GM21529 (cell line): ENCODE data around the gene LCLAT1.
"Not testable (repeated sequence)": the region's sequence is repeated elsewhere in the genome, so short reads cannot be mapped to it uniquely, and the experiment has no call there.

Source experiments
- ATAC-seq: cut with Tn5 transposase; IDR thresholded peaks from one replicate; pipeline ENCODE4 v1.9.1; 2021; ENCODE audit not compliant: unreplicated experiment

Gene LCLAT1

DNA sequence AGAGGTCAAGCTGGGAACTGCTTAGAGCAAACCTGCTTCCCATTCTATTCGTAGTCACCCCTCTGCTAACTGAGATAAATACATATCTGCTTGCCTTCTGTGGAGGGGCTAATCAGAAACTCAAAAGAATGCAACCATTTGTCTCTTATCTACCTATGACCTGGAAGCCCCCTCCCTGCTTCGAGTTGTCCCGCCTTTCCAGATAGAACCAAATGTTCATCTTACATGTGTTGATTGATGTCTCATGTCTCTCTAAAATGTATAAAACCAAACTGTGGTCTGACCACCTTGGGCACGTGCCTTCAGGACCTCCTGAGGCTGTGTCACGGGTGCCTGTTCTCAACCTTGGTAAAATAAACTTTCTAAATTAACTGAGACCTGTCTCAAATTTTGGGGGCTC lies 66.6 kb downstream of the LCLAT1 start:
- not testable (repeated sequence) for ATAC-seq

DNA sequence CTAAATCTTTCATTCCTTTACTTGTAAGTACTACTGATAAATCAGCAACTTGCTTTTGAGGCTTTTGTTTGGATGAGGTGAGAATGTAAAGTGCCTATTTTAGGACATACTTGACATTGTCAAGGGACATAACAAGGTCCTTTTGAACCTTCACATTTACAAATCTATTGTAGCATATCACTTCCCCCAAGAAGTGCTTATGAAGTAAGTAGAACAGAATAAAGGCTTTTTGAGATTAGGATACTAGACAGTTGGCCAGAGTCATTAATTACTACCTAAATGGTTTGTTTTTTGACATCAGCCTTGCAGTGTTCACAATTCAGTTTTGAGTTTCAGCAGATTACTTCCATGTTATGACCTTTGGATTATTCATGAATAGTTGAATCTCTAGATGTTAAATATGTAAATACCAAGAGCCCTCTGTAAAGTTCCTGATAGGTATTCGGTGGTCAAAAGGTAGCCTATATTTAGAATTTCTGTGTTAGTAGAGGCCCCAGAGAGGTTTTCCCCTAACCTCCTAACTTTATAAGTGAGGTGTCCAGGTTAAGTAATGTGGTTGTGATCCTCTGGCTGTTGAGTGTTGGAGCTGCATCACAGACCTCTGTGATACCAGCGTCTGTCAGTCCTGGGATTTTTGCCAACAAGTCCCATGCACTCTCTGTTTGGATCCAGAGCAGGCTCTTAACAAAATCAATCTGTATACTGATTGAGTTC lies 67.2 kb downstream of the LCLAT1 start:
- ATAC-seq = no peak

DNA sequence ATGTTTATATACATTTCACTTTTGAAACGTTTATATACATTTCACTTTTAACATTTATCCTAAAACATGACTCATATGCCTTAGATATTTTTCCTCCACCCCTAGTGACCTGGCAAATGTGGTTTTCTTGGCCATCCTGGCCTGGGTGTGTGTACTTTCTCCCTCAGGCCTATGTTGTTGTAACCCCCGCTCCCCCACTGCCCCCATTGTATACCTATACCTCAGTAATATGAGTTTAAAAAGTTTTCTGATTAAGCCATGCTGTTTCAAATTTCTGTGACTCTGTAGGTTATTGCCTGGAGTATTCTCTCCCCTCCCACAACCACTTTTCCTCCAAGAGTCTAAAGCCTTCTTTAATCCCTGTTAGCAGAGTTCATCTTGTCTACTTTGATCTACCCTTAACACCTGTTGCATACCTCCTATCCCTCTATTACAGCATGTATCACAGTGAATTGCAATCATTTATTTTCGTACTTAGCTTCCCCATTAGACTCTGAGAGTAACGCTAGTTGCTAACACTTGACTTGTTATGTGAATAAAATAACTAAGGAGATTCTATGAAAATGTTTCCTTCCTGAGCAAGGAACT lies 67.9 kb downstream of the LCLAT1 start:
- ATAC-seq = no peak

DNA sequence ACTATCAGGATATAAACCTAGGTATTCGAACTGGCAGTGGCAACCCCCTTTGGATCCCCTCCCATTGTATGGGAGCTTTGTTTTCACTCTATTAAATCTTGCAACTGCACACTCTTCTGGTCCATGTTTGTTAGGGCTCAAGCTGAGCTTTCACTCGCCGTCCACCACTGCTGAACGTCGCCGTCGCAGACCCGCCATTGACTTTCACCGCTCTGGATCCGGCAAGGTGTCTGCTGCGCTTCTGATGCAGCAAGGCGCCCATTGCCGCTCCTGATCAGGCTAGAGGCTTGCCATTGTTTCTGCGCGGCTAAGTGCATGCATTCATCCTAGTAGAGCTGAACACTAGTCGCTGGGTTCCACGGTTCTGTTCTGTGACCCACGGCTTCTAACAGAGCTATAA lies 69.1 kb downstream of the LCLAT1 start:
- no peak for ATAC-seq

DNA sequence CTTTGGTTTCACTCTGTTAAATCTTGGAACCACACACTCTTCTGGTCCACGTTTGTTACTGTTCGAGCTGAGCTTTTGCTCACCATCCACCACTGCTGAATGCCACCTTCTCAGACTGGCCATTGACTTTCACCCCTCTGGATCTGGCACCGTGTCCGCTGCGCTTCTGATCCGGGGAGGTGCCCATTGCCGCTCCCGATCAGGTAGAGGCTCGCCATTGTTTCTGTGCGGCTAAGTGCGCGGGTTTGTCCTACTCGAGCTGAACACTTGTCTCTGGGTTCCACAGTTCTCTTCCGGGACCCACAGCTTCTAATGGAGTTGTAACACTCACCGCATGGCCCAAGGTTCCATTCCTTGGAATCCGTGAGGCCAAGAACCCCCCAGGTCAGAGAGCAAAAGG lies 72.8 kb downstream of the LCLAT1 start:
- no peak for ATAC-seq

DNA sequence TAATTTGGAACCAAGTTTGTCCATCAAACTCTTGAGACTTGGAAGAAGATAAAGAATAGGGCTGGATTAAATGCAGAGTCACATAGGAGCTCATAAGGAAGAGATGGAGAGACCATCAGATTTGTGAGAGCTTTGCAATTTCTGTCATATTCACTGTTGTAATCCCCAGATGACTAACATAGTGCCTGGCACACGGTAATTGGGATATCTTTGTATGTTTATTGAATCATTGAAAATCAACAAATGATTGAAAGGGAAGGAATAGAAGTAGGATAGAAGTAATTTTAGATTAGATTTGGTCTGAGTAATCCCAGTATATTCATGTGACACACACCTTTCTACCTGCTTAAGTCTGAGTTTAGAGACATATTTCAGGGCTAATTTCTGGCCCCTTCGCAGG lies 75.4 kb downstream of the LCLAT1 start:
- ATAC-seq = no peak

DNA sequence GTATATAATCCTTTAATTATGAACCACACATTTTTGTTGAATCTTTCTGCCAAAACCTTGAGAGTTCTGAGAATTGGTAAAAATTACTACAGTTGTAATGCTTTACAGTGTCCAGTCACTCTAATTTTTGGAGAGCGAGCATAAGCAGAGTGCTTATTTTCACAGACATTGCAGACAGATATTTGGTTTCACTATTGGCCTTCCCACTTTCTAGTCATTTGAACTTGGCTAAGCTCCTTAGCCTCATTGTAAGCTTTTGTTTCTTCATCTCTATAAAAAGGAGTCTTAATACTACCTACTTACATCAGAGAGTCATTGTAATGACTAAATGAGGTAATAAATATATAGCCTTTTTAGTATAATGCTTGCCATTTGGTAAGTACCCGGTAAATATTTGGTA lies 80.4 kb downstream of the LCLAT1 start:
- no peak for ATAC-seq

DNA sequence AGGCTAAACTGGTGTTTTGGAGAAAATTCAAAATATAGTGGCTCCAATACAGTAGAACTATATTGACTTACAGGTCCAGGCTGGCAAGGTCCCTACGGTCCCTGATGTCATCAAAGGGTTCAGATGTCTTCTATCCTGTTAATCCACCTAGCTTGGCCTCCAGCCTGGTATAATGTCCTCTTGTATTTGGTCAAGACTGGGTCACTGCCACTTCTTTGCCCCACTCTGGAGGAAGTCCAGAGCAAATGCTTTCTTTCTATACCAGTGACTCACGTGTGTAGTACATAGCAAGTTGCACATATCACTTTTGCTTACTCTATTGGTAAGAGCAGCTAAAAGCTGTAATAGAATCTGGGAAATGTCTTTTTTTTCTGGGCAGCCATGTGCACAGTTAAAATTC lies 80.8 kb downstream of the LCLAT1 start:
- ATAC-seq = no peak

DNA sequence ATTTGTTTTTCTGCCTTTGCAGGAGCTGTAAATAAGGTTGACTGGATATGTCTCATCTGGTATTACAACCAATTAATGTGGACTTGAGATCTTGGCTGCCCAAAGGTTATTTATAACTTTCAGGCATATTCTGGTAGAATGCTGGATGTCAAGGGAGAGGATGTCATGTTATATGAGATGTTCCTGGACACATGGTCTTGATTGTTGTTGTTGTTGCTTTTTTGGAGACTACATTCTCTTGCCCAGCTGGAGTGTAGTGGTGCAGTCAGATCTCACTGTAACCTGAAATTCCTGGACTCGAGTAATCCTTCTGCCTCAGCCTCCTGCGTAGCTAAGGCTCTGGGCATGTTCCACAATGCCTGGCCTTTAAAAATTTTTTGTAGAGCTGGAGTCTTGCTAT lies 83.3 kb downstream of the LCLAT1 start:
- ATAC-seq = no peak

DNA sequence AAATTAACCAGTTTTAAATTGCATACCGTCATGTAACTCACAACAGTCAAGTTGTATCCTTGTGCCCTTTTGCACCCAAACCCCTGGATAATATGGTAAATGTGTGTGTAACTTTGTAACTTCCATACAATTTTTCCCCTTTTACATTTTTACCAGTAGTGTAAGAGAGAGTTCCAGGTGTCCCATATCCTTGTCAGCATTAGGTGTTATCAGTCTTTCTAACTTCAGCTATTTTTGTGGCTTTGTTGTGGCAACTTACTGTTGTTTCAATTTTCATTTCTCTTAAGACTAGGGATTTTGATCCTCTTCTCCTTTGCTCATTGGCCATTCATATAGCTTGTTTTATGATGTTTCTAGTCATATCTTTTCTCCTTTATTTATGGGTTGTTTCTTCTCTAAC lies 94.6 kb downstream of the LCLAT1 start:
- ATAC-seq = no peak

DNA sequence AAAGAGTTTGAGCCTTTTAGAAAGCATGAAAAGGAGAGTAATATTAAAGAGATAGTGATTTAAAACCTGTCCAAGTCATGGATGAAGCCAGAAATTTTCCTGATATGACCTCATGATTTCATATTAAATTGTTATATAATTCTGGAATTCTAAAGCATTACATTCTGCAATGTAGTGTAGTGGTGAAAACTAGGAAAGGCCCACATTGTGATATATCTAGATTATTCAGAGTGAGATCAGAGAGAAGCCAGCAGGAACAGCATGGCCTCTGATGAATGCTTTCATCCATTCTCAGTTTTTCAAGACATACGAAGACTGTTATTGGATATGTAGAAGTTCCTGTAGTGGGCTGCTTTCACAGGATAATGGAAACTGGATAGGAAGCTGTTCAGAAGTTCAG lies 98.8 kb downstream of the LCLAT1 start:
- ATAC-seq = no peak

DNA sequence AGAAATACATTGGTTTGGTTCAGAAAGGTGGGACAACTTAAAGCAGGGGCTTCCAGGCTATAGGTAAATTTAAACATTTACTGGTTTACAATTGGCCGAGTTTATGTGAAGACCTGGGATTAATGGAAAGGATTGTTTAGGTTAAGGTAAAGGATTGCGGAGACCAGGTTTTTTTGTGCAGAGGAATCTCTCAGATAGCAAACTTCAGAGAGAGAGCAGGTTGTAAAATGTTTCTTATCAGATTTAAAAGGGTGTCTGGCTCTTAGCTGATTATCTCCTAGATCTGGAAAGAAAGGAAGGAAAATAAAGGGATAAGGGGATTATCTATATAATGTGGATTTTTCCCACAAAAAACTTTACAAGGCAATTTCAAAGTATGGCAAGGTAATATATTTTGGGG lies 101.3 kb downstream of the LCLAT1 start:
- no peak for ATAC-seq

DNA sequence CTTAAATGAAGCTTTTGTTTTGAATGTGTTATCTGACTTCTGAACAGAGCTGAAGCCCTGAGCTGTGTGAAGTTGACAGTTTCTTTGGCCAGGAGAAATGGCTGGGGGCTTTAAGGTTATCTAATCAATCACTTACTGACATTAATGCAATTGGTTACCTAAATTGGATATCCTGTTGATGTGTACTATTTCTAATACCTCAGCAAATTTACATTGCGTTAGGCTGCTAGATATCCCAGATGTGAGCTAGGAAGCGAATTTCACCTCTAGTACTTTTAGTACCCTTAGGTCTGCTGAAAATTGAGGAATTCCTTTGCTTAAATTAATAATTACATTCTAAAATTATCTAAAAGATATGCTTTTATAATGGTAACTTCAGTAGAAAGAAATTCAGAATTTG lies 102.0 kb downstream of the LCLAT1 start:
- ATAC-seq = no peak

DNA sequence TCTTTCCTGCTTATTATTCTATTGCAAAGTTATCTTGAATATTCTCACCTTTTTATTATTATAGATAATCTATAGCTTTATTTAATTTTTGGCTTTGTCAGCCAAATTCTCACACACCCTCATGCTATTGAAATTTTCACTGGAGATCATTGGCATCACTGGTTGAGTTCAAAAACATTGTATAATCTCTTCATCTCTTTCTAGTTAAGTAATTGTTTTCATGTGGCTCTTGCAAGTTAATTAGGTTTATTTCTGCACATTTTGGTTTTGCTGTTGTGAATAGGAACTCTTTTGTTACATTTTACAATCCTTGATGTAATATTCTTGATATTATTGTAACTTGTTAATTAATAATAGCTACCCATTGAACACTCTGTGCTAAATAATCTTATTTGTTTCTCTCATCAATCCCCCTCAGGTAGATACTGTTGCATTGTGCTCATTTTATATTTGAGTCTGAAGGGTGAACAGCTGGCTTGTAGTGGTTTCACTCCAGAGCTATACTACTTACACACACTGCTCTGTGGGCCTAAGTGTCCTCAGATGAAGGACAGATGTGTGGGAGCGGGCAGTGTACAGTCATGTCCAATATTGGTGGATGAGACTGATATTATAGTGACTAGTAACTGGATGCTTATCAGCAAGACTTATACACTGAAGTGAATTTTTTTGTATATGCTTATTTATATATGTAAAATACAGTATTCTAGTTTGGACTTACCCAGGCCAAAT lies 112.7 kb downstream of the LCLAT1 start:
- ATAC-seq = no peak

DNA sequence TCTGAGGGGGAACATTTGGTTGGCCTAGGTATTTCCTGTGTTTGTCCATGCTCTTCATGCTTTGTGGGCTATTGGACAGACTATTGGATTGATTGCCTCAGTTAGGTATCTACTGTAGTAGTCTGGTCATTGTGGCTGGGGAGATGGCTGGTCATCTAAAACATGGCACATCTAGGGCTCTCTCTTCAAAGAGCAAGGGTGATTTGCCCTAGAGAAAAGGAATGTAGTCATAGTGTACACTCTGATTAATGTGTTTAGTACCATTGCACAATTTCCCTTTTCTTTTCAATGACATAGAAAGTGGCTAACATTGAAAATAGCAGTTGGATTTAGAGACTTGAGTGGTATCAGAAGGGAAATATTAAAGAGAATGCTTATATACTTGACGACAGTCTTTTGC lies 114.3 kb downstream of the LCLAT1 start:
- ATAC-seq = no peak

DNA sequence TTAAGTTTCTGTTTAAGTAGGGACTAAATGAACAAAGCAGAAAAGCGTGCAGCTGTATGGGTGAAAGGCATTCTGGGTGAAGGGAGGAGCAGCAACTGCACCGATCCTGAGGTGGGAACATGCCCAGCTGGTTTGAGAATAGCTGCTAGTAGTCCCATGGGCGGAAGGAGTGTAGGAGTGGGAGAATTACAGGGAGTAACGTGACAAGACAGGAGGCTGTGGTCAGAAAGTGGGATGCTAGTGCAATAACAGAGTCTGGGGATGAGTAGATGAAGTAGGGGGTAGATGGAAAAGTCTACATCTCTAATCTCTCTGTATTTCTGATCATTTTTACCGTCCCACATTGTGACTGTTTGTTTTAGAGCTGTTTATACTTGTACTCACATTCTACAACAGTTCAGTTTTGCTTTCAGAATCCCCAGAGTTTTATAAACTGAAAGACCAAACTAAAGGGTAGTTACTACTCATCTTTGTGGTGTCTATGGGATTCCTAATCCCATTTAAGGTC lies 118.9 kb downstream of the LCLAT1 start:
- no peak for ATAC-seq

DNA sequence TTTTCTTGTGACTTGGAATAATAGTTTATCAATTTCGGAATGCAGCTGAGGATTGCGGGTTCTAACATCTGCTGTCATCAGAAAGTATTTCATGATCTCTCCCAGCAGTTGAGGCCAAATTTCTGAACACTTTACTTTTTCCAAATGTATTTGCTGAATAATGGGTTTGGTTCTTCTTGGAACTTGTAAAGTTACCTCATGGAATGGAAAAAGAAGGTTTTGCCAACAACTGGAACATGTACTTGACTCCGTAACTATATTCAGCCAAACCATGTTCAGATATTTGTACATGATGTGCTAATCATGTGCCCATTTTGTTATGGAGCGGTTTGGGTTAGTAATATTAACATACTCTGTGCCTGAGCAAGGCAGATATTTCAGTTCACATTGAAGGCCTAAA lies 119.6 kb downstream of the LCLAT1 start:
- ATAC-seq = no peak

DNA sequence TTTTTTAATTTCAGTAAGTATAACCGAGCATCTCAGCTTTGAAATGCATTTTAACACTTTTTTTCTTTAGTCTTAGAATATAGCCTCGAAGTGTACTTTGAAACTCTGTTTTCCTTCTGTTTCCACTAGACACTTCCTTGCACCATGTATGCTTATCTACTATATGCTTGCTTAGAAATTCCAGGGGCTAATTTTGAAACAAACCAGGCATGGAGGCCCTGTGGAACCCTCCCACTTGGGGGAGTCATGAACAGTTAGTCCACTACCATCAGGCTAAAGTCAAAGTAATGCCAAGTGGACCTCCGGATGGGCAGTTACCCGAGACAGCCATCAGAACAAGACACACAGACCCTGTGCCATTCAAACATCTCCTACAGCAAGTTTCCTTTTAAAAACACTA lies 120.3 kb downstream of the LCLAT1 start:
- no peak for ATAC-seq

DNA sequence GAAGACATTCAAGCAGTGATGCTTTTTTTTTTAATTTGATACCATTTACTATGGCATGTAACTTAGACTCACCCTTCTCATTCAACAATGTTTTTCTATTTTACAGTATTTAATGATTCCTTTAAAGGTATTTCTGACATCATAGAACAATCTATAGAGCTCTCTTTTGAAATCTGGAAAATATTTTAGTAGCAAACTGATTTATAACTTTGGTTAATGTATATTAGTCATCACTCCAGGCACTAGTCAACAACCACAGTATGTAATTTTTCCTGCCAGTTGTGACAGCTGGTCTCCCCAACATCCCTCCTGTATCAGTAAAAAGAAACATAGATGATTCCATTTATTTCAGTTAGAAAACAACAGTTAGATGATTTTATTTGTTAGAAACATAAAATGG lies 122.9 kb downstream of the LCLAT1 start:
- ATAC-seq = no peak

DNA sequence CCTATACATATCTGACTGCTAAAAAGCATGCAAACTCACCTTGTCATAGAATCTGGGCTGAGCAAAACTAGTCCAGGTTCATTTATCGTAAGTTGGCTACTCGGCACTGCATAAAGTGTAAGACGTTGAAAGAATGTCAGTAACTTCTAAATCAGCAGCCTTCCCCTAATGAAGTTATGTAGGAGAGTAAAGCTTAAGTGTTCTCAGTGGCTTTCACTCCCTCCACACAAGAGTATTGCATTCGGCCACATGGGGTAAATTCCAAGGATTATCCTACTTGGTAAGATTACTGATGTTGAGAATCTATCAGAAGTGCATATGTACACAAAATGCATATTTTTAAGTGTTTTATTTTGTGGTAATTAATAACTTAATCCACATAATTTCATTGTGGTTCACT lies 130.1 kb downstream of the LCLAT1 start:
- ATAC-seq = no peak

DNA sequence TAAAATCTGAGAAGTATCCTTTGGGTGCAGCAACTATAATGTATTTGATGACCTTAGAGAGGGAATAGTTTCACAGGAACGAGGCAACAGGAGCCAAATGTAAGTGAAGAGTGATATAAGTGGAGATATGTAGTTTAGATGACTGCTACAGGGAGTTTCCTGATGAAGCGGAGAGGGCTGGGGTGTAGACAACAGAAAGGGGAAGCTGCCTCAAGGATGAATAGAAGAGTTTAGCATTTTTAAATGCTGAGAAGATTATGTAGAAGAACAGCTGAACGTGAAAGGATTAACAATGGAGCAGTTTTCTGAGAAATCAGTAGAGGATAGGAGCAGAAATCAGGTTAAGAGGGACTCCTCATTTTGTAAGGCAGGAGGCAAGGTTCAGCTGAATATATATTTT lies 133.3 kb downstream of the LCLAT1 start:
- no peak for ATAC-seq

DNA sequence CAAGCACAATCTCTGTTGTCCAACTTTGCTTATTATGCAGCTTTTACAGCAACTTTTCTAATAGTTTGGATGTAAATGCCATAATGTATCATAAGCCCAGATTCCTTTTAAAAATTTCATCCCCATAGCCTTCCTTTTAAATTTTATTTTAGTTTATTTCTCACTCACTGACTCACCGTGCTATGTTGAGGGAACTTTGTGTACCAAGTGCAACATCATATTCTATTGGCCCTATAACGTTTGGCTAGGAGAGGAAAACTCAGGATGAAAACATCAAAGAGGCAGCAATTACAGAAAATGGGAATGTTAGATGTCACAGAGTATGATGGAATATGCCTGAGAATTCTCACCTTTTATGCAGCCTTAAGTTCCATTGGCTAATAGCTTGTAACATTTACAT lies 135.5 kb downstream of the LCLAT1 start:
- no peak for ATAC-seq
